Measurements from ENCODE around the gene KCNH3.

Gene KCNH3

GRCh38 chr12:49565406-49566265, 26.8 kb downstream of the KCNH3 start:
- no peak for DNase-seq
- peak overlapping the region; percentile 35 to 67 for H3K27ac Mint-ChIP-seq
- H3K9me3 Mint-ChIP-seq, result no peaks in the 10 kb centered on the region
- H3K4me3 Mint-ChIP-seq, result peak overlapping the region; percentile 18 to 55
- H3K4me1 Mint-ChIP-seq (ENCODE audit: low read depth in 2 of 2), result peaks cover 35 to 46% of the 10 kb centered on the region in 2 donors
- ATAC-seq (replicated peaks), result no peak
- H3K27me3 Mint-ChIP-seq, result no peaks in the 10 kb centered on the region
- peaks cover 52% of the 10 kb centered on the region for H3K36me3 Mint-ChIP-seq (ENCODE audit: insufficient read depth)

GRCh38 chr12:49566361-49566760, 27.5 kb downstream of the KCNH3 start:
- Mint-ChIP-seq H3K4me1 (ENCODE audit: low read depth in 2 of 2) (peaks cover 41 to 44% of the 10 kb centered on the region in 2 donors), H3K27me3 (no peaks in the 10 kb centered on the region)

GRCh38 chr12:49567302-49567610, 28.4 kb downstream of the KCNH3 start:
- peak overlapping the region; percentile 95 to 99 for H3K4me3 Mint-ChIP-seq
- peaks cover 35% of the 10 kb centered on the region for H3K36me3 Mint-ChIP-seq (ENCODE audit: insufficient read depth)
- no peaks in the 10 kb centered on the region for H3K27me3 Mint-ChIP-seq
- peaks cover 41 to 45% of the 10 kb centered on the region in 2 donors for H3K4me1 Mint-ChIP-seq (ENCODE audit: low read depth in 2 of 2)
- peak overlapping the region; percentile 97 to 99 for H3K27ac Mint-ChIP-seq
- DNase-seq (no peak), ATAC-seq (replicated peaks) (peak; percentile 15)
- H3K9me3 Mint-ChIP-seq, result no peaks in the 10 kb centered on the region

More at GRCh38 chr12:49566361-49566760, 27.5 kb downstream of the KCNH3 start:
- ATAC-seq (replicated peaks) (no peak), DNase-seq (no peak)
- Mint-ChIP-seq H3K9me3 (no peaks in the 10 kb centered on the region), H3K4me3 (peak overlapping the region; percentile 23 to 53), H3K36me3 (ENCODE audit: insufficient read depth) (peaks cover 44% of the 10 kb centered on the region), H3K27ac (no peak overlapping the region)

GRCh38 chr12:49567611-49568441, 29.0 kb downstream of the KCNH3 start, which contains the start of gene MCRS1:
MCRS1 (minus strand) TSS chr12:49568142; CDS start chr12:49566731, 1,411 bp downstream.
- Mint-ChIP-seq H3K36me3 (ENCODE audit: insufficient read depth) (peaks cover 30% of the 10 kb centered on the region), H3K9me3 (no peaks in the 10 kb centered on the region), H3K27me3 (no peaks in the 10 kb centered on the region), H3K27ac (peak within 1 kb of the TSS; percentile 97 to 99), H3K4me1 (ENCODE audit: low read depth in 2 of 2) (peaks cover 41 to 44% of the 10 kb centered on the region in 2 donors), H3K4me3 (peak within 1 kb of the TSS; percentile 95 to 99)
- ATAC-seq (replicated peaks), result peak; percentile 91
- DNase-seq, result peak; percentile 84 to 87 (median 84)

DNA sequence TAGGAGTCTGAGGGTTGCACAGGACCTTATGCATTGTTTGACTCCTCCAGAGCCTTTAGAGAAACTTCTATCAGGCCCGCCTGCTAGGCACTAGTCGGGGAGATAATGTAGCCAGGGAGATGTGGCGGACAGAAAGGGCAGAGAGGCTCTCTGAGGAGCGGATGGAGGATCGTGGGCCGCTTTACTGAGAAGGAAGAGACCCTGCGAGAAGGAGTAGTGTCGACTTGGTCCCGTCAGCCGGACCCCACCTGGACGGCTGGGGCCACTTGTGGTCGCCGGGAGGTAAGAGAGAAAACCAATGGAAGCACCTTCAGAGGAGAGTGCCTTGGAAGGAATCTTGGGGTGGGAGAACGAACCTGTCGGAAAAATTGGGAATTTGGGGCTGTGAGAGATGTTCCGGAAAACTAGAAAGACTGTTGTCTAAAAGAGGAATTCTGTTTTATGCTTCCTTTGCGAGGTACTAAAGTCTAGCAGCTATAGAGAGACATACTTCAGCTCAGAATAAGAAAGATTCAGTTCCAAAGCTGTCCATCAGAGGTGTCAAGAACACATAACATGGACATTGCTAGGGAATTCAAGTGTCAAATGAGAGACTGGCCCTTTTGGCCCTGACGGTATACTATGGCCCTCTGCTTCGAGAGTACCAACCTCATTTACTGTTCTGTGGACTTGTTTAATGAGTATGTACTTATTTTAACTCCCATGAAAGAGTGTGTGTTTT, 29.8 kb downstream of the KCNH3 start:
- peak overlapping the region; percentile 97 to 99 for H3K27ac Mint-ChIP-seq

GRCh38 chr12:49577589-49578315, 38.9 kb downstream of the KCNH3 start:
- H3K4me3 Mint-ChIP-seq, result no peak overlapping the region
- no peaks in the 10 kb centered on the region for H3K27me3 Mint-ChIP-seq
- no peaks in the 10 kb centered on the region for H3K9me3 Mint-ChIP-seq
- H3K27ac Mint-ChIP-seq, result no peak overlapping the region
- ATAC-seq (replicated peaks), result no peak
- H3K36me3 Mint-ChIP-seq (ENCODE audit: insufficient read depth), result peaks cover 6% of the 10 kb centered on the region
- H3K4me1 Mint-ChIP-seq (ENCODE audit: low read depth in 2 of 2), result peaks cover 8 to 14% of the 10 kb centered on the region in 2 donors
- no peak for DNase-seq

More for the DNA sequence above, 29.8 kb downstream of the KCNH3 start:
- DNase-seq (no peak), ATAC-seq (replicated peaks) (peak; percentile 21)
- Mint-ChIP-seq H3K4me1 (ENCODE audit: low read depth in 2 of 2) (peaks cover 41 to 44% of the 10 kb centered on the region in 2 donors), H3K9me3 (no peaks in the 10 kb centered on the region), H3K36me3 (ENCODE audit: insufficient read depth) (peaks cover 26% of the 10 kb centered on the region), H3K27me3 (no peaks in the 10 kb centered on the region), H3K4me3 (peak overlapping the region; percentile 95 to 99)

DNA sequence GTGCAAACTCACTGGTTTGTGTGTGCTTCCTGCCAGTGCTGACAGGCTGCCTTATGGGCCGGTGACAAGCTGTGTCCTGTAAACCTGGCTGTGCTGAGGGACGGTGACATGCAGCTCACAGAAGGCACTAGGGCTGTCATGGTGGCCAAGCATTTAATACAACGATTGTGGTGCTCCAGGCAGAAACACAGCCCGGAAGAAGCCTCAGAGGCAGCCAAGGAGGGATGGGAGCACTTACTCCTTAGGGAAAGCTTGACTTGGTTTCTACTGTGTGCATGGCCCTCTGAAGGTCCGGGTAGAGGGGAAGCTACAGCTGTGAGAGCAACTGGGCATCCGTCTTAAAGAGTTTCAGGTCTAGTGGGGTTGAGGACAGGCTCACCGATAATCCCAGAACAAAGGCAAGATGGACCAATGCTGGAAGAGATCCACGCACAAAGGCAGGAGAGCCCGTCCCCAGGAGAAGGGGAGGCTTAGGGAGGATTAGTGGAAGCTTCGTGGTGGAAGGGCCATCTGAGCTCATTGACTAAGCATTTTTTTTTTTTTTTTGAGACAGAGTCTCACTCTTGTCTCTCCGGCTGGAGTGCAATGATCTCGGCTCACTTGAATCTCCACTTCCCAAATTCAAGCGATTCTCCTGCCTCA, 39.8 kb downstream of the KCNH3 start:
- Mint-ChIP-seq H3K4me3 (no peak overlapping the region), H3K36me3 (ENCODE audit: insufficient read depth) (peaks cover 4% of the 10 kb centered on the region), H3K27me3 (no peaks in the 10 kb centered on the region), H3K27ac (peak overlapping the region in 1 of 2 donors; percentile 20), H3K4me1 (ENCODE audit: low read depth in 2 of 2) (peaks cover 8 to 14% of the 10 kb centered on the region in 2 donors), H3K9me3 (no peaks in the 10 kb centered on the region)
- DNase-seq, result no peak
- ATAC-seq (replicated peaks), result no peak

GRCh38 chr12:49580572-49581535, 42.0 kb downstream of the KCNH3 start:
- Mint-ChIP-seq H3K36me3 (ENCODE audit: insufficient read depth) (peaks cover 2% of the 10 kb centered on the region), H3K4me3 (no peak overlapping the region), H3K27ac (no peak overlapping the region), H3K27me3 (no peaks in the 10 kb centered on the region), H3K9me3 (no peaks in the 10 kb centered on the region), H3K4me1 (ENCODE audit: low read depth in 2 of 2) (peaks cover 8 to 14% of the 10 kb centered on the region in 2 donors)
- DNase-seq, result peak; percentile 44 to 53 (median 45)
- peak; percentile 69 for ATAC-seq (replicated peaks)

- no peak for DNase-seq
- H3K36me3 Mint-ChIP-seq (ENCODE audit: insufficient read depth), result peaks cover 2% of the 10 kb centered on the region
- ATAC-seq (replicated peaks), result no peak
- H3K27ac Mint-ChIP-seq, result no peak overlapping the region
- H3K4me3 Mint-ChIP-seq, result no peak overlapping the region
- peaks cover 7 to 8% of the 10 kb centered on the region in 2 donors for H3K4me1 Mint-ChIP-seq (ENCODE audit: low read depth in 2 of 2)
- no peaks in the 10 kb centered on the region for H3K27me3 Mint-ChIP-seq
- no peaks in the 10 kb centered on the region for H3K9me3 Mint-ChIP-seq
Observed at GRCh38 chr12:49582201-49582600, 43.4 kb downstream of the KCNH3 start.

- ATAC-seq (replicated peaks), result no peak
- Mint-ChIP-seq H3K9me3 (no peaks in the 10 kb centered on the region), H3K4me1 (ENCODE audit: low read depth in 2 of 2) (peaks cover 6 to 7% of the 10 kb centered on the region in 2 donors), H3K27ac (no peak overlapping the region), H3K4me3 (no peak overlapping the region), H3K27me3 (no peaks in the 10 kb centered on the region), H3K36me3 (ENCODE audit: insufficient read depth) (peaks cover 2% of the 10 kb centered on the region)
- DNase-seq, result no peak
Observed at GRCh38 chr12:49582850-49583249, 44.0 kb downstream of the KCNH3 start.

DNA sequence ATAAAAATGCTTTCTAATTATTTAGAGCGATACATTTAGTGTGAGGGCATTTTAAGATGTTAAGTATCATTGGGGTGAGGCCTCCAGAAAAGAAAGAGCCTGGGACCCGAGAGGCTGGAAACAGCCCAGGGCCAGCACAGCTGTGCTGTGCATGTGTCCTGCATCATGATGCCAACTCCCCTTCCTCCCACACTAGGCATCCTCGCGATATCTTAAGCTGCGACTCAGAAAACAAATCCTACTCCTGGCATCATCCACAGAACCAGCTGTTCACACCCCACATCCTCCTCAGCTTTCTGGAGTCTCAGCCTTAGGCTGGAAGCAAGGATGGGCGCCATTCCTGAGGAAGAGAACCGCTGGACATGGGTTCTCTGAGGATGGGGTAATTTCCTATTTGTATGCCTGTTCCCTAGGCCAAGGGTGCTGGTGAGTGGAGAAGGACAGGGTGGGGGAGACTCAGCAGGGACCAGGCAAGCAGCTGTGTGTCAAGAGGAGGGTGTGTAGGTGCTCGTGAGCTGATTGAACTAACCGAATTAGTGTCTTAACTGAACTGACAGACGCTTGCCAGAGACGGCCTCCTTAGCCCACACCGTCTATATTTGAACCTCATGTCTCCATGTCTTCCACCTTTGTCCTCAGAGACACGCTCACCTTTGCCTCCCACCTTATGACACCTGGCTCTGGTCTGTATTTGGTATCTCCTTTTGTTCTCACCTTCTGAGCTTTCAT, 44.7 kb downstream of the KCNH3 start:
- no peaks in the 10 kb centered on the region for H3K27me3 Mint-ChIP-seq
- peaks cover 4 to 7% of the 10 kb centered on the region in 2 donors for H3K4me1 Mint-ChIP-seq (ENCODE audit: low read depth in 2 of 2)
- ATAC-seq (replicated peaks), result no peak
- H3K9me3 Mint-ChIP-seq, result no peaks in the 10 kb centered on the region
- H3K27ac Mint-ChIP-seq, result no peak overlapping the region
- H3K4me3 Mint-ChIP-seq, result no peak overlapping the region
- H3K36me3 Mint-ChIP-seq (ENCODE audit: insufficient read depth), result peaks cover 2% of the 10 kb centered on the region
- no peak for DNase-seq
